ENCODE results near the gene LRP1B.
A peak's percentile ranks its signal among the peaks of the same experiment; 100 is the strongest.
"Not testable (repeated sequence)": the region's sequence is repeated elsewhere in the genome, so short reads cannot be mapped to it uniquely, and the experiment has no call there.

LRP1B gene

DNA sequence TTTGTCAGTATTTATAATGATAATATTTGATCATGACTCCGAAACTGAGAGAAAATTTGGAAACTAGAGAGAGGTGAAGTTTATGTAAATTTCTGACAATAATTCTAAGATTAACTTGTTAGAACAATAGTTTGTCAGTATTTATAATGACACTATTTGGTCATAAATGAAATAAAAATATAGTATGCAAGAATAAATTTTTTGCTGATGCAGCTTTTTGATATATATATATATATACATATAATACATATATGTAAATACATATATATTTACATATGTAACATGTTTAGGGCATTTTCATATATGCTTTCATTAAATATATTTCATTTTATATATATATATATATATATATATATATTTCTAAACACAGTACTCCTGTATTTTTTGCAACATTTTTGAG lies 1158.1 kb downstream of the LRP1B start:
- peak; percentile 74 for FAIRE-seq

DNA sequence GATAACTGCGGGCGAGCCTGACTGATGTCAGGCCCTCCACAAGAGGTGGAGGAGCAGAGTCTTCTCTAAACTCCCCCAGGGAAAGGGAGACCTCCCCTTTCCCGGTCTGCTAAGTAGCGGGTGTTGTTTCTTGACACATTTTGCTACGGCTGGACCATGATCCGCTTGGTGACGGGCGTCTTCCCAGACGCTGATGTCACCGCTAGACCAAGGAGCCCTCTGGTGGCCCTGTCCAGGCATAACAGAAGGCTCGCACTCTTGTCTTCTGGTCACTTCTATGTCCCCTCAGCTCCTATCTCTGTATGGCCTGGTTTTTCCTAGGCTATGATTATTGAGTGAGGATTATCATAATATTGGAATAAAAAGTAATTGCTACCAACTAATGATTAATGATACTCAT lies 1166.5 kb downstream of the LRP1B start:
- FAIRE-seq: not testable (repeated sequence)

DNA sequence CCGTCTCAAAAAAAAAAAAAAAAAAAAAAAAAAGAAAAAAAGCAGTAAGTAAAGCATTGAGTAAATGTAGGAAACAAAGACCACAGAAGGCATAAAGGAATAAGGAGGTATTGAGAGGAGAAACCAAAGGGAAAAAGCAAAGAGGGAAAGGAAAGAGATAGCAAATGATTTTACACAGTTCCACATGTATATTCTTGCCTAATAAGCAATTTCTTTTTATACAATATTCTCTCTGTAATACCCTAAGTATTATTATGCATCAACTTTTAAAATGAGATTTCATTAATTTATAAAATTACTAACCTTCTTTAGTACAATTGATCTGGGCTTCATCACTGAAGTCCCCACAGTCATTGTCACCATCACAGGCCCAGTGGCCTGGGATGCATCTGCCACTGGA lies 1180.9 kb downstream of the LRP1B start:
- no peak for FAIRE-seq

DNA sequence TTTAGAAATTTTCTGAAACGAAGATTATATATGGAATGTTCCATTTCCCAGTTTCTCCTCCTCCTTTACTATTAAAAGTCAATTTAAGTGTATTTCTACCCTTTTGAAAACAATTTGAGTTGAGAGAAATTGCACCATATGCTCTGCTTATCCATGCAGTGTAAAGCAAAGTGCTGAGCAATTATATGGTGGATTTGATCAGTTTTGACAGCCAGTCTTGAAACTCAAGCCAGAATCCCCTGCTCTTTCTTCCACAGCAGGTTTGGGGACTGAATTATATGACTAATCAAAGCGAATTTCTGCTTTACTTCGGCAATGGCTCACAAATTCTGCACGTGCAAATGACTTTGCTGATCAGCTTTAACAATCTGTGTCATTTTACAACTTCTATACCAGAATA lies 1183.6 kb downstream of the LRP1B start:
- FAIRE-seq: no peak

GRCh38 chr2:140943867-140944266 lies 1186.9 kb downstream of the LRP1B start:
- no peak for FAIRE-seq

DNA sequence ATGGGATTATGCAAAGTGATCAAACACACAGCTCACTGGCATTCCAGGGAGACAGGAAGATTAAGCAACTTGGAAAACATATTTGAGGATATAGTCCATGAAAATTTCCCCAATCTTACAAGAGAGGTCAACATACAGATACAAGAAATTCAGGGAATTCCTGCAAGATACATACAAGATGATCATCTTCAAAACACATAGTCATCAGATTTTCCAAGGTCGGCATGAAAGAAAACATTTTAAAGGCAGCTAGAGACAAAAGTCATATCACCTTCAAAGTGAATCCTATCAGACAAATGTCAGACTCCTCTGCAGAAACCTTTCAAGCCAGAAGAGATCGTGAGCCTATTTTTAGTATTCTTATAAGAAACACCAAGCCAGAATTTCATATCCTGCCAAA lies 1188.5 kb downstream of the LRP1B start:
- FAIRE-seq: no peak

GRCh38 chr2:140929849-140930248 lies 1201.0 kb downstream of the LRP1B start:
- no peak for FAIRE-seq

DNA sequence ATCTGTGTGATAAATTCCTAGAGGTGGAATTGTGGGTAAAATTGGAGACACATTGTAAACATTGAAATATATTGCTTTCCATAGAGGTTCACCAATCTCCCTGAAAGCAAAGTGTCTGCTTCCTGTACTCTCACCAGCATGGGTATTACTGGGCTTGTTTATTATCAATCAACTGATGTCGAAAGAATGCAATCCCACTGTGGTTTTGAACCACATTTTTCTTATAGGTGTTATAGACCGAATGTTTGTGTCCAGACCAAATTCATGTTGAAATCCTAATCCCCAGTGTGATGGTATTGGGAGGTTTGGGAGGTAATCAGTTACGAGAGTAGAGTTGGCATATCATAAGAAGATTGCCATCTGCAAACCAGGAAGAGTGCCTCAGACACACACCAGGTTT lies 1212.4 kb downstream of the LRP1B start:
- FAIRE-seq: no peak

DNA sequence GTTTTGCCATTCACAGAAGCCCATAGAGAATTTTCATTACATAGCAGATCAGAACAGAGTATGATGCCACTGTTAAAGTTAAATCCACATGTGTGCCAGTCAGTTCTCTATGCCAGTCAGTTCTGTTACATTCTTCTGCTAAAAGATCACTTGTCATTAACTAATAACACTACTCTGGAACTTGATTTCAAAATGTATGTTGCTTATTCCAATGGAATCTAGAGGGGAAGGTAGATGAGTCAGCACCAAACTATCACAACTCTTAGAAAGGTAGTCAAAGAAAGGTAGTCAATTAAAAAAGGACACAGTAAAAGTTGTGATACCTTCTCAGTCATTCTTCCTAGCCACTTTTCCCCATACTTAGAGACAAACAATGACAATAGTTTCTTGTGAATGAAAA lies 1214.4 kb downstream of the LRP1B start:
- no peak for FAIRE-seq

DNA sequence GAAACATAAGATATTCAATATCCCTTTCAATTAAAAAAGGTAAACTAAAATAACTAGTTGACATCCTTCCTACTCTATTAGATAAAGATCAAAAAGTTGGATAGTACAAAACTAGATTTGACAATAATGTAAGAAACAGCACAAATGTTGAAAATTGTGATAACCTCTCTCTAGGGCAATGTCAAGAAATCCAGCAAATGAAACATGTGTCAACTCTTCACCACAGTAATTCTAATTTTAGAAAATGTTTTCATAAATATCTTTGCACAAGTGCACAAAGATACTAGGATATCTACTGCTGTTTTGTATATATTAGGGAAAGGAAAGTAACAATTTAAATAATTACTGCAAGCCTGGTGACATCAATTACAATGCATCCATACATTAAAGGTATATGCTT lies 1220.1 kb downstream of the LRP1B start:
- FAIRE-seq: no peak

GRCh38 chr2:140905083-140905781 lies 1225.6 kb downstream of the LRP1B start:
- no peak for FAIRE-seq

- no peak for FAIRE-seq
These were observed 1235.4 kb downstream of the LRP1B start for GRCh38 chr2:140895378-140895777.

- FAIRE-seq: no peak
These were observed 1237.1 kb downstream of the LRP1B start for GRCh38 chr2:140893685-140894084.

DNA sequence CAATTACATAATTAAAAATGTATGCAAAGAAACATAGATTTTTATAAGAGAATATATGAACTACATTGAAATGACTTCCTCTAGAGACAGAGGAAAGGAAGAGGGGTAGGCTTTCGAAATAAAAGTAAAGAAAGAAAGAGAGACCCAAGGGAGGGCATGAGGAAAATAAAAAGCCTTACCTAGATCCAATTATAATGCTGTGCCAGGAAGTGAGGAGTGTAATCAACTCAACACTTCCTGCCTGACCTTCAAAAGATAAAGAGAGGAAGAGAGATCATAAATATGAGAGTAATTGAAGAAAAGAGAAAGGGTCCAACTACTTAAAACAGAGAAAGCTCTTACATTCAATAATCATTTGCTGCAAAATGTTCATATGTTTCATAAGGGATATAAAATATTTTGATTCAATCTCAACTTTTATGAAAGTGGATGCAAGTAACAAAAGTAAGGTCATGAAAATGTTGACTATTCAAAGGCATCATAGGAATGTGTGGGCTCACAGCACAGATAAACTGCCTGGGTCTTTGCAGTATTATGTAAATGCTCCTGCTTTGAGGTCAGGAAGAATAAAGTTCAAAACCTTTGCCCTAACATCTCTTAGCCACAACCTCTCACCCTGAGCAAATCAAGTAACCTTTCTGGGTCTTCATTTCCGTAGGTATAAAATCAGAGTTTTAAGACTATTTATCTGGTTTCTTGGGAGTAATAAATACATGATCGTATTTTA lies 1237.7 kb downstream of the LRP1B start:
- no peak for FAIRE-seq

DNA sequence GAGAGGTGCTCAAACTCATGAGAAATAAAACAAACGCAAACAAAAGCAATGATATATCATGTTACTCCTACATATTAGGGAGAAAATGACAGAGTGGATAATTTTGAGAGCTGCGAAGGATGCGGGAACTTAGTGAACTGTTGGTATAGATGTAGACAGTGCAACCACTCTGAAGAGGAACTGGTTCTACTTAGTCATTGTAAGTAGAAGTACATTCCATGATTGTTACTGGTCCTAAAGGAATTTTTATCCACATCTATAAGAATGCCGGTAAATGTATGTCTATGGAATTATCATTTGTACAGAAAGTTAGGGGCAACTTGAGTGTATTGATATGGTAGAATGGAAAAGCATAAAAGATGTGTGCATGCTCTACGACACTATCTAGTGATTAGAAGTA lies 1238.4 kb downstream of the LRP1B start:
- no peak for FAIRE-seq

- no peak for FAIRE-seq
These were observed 1239.1 kb downstream of the LRP1B start for GRCh38 chr2:140891614-140892212.

DNA sequence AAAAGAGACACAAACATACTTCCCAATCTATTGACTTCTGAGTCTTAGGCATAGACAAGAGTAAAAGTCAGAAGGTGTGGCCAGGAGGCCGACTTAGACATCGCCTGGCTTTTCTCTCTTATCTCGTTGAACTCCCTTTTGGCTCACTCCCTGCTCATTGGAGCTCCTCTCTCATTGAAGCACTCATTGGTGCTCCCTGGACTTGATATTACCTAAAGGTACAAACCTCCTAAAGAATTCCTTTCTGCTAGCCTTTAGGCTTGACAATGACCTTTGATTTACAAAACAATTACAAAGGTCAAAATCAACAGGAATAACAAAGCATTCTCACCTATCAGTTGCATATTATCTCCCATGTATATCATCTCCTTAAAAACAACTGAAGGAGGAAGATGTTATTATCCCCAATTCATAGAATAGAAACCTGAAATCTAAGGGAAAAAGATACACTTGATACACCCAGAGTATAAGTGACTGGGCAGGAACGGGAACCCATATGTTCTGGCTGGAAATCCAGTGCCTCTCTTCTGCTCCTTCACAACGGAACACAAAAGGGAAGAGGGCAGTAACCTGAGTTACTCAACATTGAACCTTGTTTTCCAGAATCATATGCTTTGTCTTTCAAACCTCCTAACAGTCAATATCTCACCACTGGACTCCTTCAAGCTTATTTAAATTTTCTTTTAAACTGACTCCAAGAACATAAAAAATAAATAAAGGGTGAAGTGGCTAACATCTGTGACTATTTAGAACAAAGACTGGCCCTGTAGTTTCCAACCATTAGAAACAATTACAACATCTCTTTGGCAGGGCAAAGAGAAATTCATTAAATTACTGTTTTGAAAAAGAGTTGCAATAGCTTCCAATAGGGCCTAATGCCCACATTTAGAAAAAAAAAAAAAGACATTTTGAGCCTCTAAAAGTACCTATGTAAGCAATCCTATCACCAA lies 1247.9 kb downstream of the LRP1B start:
- FAIRE-seq: no peak

DNA sequence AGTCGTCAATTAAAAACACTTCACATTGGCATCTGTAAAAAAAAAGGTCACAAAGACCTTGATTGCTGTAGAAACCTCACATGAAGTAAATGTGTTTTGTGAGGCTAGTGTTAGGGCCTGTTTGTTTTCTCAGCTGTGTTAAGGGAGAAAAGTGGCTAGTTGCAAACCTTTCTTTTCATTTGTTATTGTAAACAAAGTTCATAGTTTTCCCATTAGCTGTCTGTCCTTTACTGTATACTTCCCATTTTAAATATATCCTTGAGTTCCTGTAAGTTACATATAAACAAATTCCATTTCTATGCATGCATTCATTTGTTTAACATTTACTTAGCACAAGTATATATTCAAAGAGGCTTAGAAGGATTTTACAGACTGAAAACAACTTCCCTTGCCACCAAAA lies 1250.2 kb downstream of the LRP1B start:
- FAIRE-seq: no peak

DNA sequence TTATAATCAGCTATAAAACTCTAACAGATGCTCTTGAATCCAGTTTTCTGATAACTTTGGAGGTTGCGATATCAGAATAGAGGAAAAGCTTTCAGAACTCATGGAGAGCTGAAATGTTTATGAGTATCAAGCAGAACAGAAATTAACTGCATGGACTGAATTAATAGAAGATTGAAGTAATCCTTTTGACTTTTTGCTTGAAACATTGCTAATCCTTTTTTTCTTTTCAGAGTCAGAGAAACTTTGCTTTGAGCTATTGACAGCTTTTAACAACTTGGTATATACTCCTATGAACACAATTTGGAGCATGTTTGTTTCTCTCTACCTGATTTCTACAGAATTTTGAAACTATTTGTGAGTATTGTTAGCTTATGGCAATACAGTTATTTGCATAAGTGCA lies 1254.8 kb downstream of the LRP1B start:
- no peak for FAIRE-seq

GRCh38 chr2:140873915-140874531 lies 1256.8 kb downstream of the LRP1B start:
- FAIRE-seq: no peak

- FAIRE-seq: no peak
These were observed 1260.9 kb downstream of the LRP1B start for GRCh38 chr2:140869925-140870324.

- no peak for FAIRE-seq
These were observed 1261.7 kb downstream of the LRP1B start for GRCh38 chr2:140869107-140869506.

DNA sequence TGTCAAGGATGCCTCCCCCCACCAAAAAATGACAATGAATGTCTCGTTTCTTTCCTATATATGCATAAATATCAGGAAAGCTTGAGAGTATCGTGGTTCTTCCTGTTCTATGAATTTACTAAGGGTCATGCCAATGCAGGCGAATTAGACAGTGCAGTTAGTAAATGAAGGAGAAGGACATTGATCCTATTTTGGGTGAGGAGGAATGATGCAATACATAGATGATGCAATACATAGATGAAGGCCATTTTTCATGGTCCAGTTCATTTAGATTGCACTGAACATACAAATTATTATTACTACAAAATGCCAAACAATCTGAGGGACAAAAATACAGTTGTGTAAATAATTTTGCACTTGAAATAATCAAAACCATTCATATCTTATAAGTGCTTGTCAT lies 1265.0 kb downstream of the LRP1B start:
- no peak for FAIRE-seq

Measured in A204.1 (cell line).